ENCODE measurements around the gene PIK3R1. TPM values are rescaled to one million over a fixed set of nuclear protein-coding genes. Genes with fewer than 3 reads are reported as not detected.

PIK3R1 gene
- total RNA-seq, 2 donors from 2014 or later, result 71.6 to 81.2 TPM

- Histone ChIP-seq H3K27ac (no peak overlapping the region), H3K36me3 (peaks cover 2 to 4% of the 10 kb centered on the region in 2 donors), H3K4me3 (no peak overlapping the region), H3K9me3 (no peaks in the 10 kb centered on the region), H3K4me1 (replicated peaks) (no peaks in the 10 kb centered on the region), H3K27me3 (replicated peaks; ENCODE audit: insufficient read depth) (no peaks in the 10 kb centered on the region)
- no peak for DNase-seq (ENCODE audit: low spot score)
- intact Hi-C loops (cut with DNase I), result loop anchor here (10.0 kb wide), 1 partner anchor 1110 kb away; no protein-coding TSS in a partner anchor
- WGBS, result 63% methylated on average over 9 of the region's 9 CpGs
- TF ChIP-seq POLR2A (IDR thresholded peaks at IDR 0.05) (no peak), CTCF (IDR thresholded peaks at IDR 0.05) (no peak), POLR2AphosphoS5 (IDR thresholded peaks at IDR 0.05) (no peak)
Measured at GRCh38 chr5:68274847-68275651, 59.5 kb downstream of the PIK3R1 start.

GRCh38 chr5:68276740-68277139 is 61.2 kb downstream of the PIK3R1 start:
- DNase-seq (ENCODE audit: low spot score), result no peak
- no peaks in the 10 kb centered on the region for H3K4me1 ChIP-seq (replicated peaks)
- TF ChIP-seq POLR2AphosphoS5 (IDR thresholded peaks at IDR 0.05) (no peak), CTCF (IDR thresholded peaks at IDR 0.05) (no peak), POLR2A (IDR thresholded peaks at IDR 0.05) (no peak)
- WGBS, result 80% methylated on average over 5 of the region's 5 CpGs
- no peak overlapping the region for H3K27ac ChIP-seq
- intact Hi-C loops (cut with DNase I), result loop anchor here (10.0 kb wide), 1 partner anchor 1112 kb away; no protein-coding TSS in a partner anchor
- no peaks in the 10 kb centered on the region for H3K27me3 ChIP-seq (replicated peaks; ENCODE audit: insufficient read depth)
- H3K36me3 ChIP-seq, result peaks cover 3 to 4% of the 10 kb centered on the region in 2 donors
- no peaks in the 10 kb centered on the region for H3K9me3 ChIP-seq
- H3K4me3 ChIP-seq, result no peak overlapping the region

- no peak for TF ChIP-seq CTCF (IDR thresholded peaks at IDR 0.05)
- TF ChIP-seq POLR2AphosphoS5 (IDR thresholded peaks at IDR 0.05), result no peak
- TF ChIP-seq POLR2A (IDR thresholded peaks at IDR 0.05), result no peak
- 83% methylated on average over 5 of the region's 5 CpGs for WGBS
- Histone ChIP-seq H3K27ac (no peak overlapping the region), H3K4me1 (replicated peaks) (no peaks in the 10 kb centered on the region), H3K9me3 (no peaks in the 10 kb centered on the region), H3K36me3 (peaks cover 3 to 4% of the 10 kb centered on the region in 2 donors), H3K27me3 (replicated peaks; ENCODE audit: insufficient read depth) (no peaks in the 10 kb centered on the region), H3K4me3 (no peak overlapping the region)
- DNase-seq (ENCODE audit: low spot score), result no peak
- intact Hi-C loops (cut with DNase I), result loop anchor here (10.0 kb wide), 1 partner anchor 1113 kb away; no protein-coding TSS in a partner anchor
Measured at GRCh38 chr5:68277431-68277830, 61.9 kb downstream of the PIK3R1 start.

- Histone ChIP-seq H3K36me3 (peaks cover 3 to 4% of the 10 kb centered on the region in 2 donors), H3K9me3 (no peaks in the 10 kb centered on the region), H3K27ac (no peak overlapping the region), H3K4me3 (no peak overlapping the region), H3K27me3 (replicated peaks; ENCODE audit: insufficient read depth) (no peaks in the 10 kb centered on the region), H3K4me1 (replicated peaks) (no peaks in the 10 kb centered on the region)
- DNase-seq (ENCODE audit: low spot score), result no peak
- WGBS, result 80% methylated on average over 4 of the region's 4 CpGs
- peak; percentile 10 for TF ChIP-seq POLR2AphosphoS5 (IDR thresholded peaks at IDR 0.05)
- TF ChIP-seq CTCF (IDR thresholded peaks at IDR 0.05), result no peak
- intact Hi-C loops (cut with DNase I), result loop anchor here (10.0 kb wide), 3 partner anchors 385 to 1115 kb away; no protein-coding TSS in a partner anchor
Measured at GRCh38 chr5:68279984-68280383, 64.4 kb downstream of the PIK3R1 start.

All from prostate gland (tissue), 2 donors.